Activated CD8-positive, alpha-beta memory T cell treated with anti-CD3 and anti-CD28 coated beads, Interleukin-2, amount 10 ng/mL, durations not matched to agents 7 days and 5 days (primary cell): ENCODE results near the gene CEP57. TPM values are rescaled to one million over a fixed set of nuclear protein-coding genes. Genes with fewer than 3 reads are reported as not detected.
"Not testable (repeated sequence)": the region's sequence is repeated elsewhere in the genome, so short reads cannot be mapped to it uniquely, and the experiment has no call there.

Experiments used
- ATAC-seq: fragments of 150-1000 bp; cut with Tn5 transposase; one replicate; pipeline ENCODE4 v1.10.0; 2021; ENCODE audit warnings: moderate library complexity
- CTCF ChIA-PET: fragments of 350-600 bp; sonication (Branson Sonifier 250); formaldehyde crosslinking; loops from one replicate; lab custom pipeline; 2021; ENCODE audit warnings: antibody characterized with exemption; lab: Charles Lee
- DNase-seq: peaks from one replicate; pipeline ENCODE4 v3.0.0-alpha.2; 2020
- H3K27ac Mint-ChIP-seq: one replicate; pipeline ENCODE4 v1.8.0; 2021; ENCODE audit warnings: mild to moderate bottlenecking, mixed read lengths
- H3K27me3 Mint-ChIP-seq: one replicate; pipeline ENCODE4 v1.8.0; 2021; ENCODE audit warnings: mixed read lengths
- H3K36me3 Mint-ChIP-seq: one replicate; pipeline ENCODE4 v1.8.0; 2021; ENCODE audit warnings: mild to moderate bottlenecking, mixed read lengths
- H3K4me1 Mint-ChIP-seq: one replicate; pipeline ENCODE4 v1.8.0; 2021; ENCODE audit warnings: mixed read lengths
- H3K4me3 Mint-ChIP-seq: one replicate; pipeline ENCODE4 v1.8.0; 2021; ENCODE audit warnings: mild to moderate bottlenecking, moderate library complexity, mixed read lengths
- H3K9me3 Mint-ChIP-seq: one replicate; pipeline ENCODE4 v1.8.0; 2022; ENCODE audit warnings: low read depth, mixed read lengths
- total RNA-seq, 2 experiments: library from RNA; stranded (reverse); gene quantifications; one replicate each; pipeline ENCODE4 v1.2.3, GENCODE V29; 2021

The CEP57 gene
- total RNA-seq, 2 experiments from 2014 or later, result 80.6 to 92.4 TPM

- H3K36me3 Mint-ChIP-seq, result peaks cover 7% of the 10 kb centered on the region
These were observed 59.0 kb downstream of the CEP57 start for GRCh38 chr11:95849087-95849825.

DNA sequence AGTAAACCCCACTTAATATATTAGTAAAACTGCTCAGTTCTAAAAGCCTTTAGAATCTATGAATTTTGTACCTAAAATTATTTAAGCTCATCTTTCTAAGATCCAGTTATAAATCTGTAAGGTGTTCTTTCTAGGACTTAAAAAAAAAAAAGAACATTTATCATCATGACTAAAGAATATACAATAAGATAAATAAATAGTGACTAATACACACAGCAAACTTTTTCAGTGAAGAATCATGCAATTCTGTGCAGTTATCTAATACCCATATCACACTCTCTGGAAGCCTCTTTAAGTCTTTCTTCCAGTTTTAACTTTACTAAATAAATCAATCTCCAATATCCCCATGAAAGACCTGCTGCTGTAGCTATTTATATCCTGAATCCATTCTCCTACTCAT, 59.8 kb downstream of the CEP57 start:
- H3K4me1 Mint-ChIP-seq, result no peaks in the 10 kb centered on the region
- no peak overlapping the region for H3K27ac Mint-ChIP-seq
- H3K4me3 Mint-ChIP-seq, result no peak overlapping the region
- H3K27me3 Mint-ChIP-seq, result no peaks in the 10 kb centered on the region
- CTCF ChIA-PET, result interaction anchor here (1.1 to 2.5 kb wide), 3 partner anchors 60 to 544 kb away, joined by 3 to 17 read pairs (median 11); partner anchors contain the start of genes CEP57, FAM76B and MAML2
- DNase-seq (no peak), ATAC-seq (no peak)
- no peaks in the 10 kb centered on the region for H3K9me3 Mint-ChIP-seq
- peaks cover 5% of the 10 kb centered on the region for H3K36me3 Mint-ChIP-seq

More at GRCh38 chr11:95849087-95849825, 59.0 kb downstream of the CEP57 start:
- no peaks in the 10 kb centered on the region for H3K9me3 Mint-ChIP-seq
- no peaks in the 10 kb centered on the region for H3K27me3 Mint-ChIP-seq
- ATAC-seq (no peak), DNase-seq (no peak)
- H3K27ac Mint-ChIP-seq, result no peak overlapping the region
- CTCF ChIA-PET, result interaction anchor here (1.0 to 2.5 kb wide), 5 partner anchors 13 to 545 kb away, joined by 3 to 17 read pairs (median 3); partner anchors contain the start of genes CEP57, FAM76B and MAML2
- H3K4me1 Mint-ChIP-seq, result no peaks in the 10 kb centered on the region
- H3K4me3 Mint-ChIP-seq, result no peak overlapping the region

GRCh38 chr11:95853138-95853537, 62.8 kb downstream of the CEP57 start:
- Mint-ChIP-seq H3K36me3 (peaks cover 13% of the 10 kb centered on the region), H3K27ac (no peak overlapping the region), H3K9me3 (no peaks in the 10 kb centered on the region), H3K4me3 (no peak overlapping the region), H3K27me3 (no peaks in the 10 kb centered on the region), H3K4me1 (no peaks in the 10 kb centered on the region)
- CTCF ChIA-PET, result no interaction called here
- ATAC-seq, result no peak
- DNase-seq, result no peak

- Mint-ChIP-seq H3K27me3 (no peaks in the 10 kb centered on the region), H3K4me3 (no peak overlapping the region), H3K4me1 (no peaks in the 10 kb centered on the region), H3K27ac (no peak overlapping the region), H3K9me3 (no peaks in the 10 kb centered on the region), H3K36me3 (peaks cover 15% of the 10 kb centered on the region)
- no peak for ATAC-seq
- DNase-seq, result no peak
- CTCF ChIA-PET, result no interaction called here
These were observed 63.6 kb downstream of the CEP57 start for GRCh38 chr11:95853862-95854261.

DNA sequence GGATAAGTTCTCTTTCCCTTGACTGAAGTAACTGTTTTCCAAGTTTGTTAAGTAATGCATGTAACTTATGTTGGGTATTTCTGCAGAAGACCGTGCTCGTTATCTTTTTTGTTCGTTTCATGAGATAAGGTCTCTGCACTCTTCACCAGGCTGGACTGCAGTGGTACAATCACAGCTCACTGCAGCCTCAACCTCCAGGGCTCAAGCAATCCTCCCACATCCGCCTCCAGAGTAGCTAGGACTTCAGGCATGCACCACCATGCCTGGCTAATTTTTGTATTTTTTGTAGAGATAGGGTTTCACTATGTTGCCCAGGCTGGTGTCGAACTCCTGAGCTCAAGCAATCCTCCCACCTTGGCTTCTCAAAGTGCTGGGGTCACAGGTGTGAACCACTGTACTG, 64.1 kb downstream of the CEP57 start:
- DNase-seq, H3K4me3 Mint-ChIP-seq, H3K27ac Mint-ChIP-seq, CTCF ChIA-PET, H3K27me3 Mint-ChIP-seq, H3K4me1 Mint-ChIP-seq, ATAC-seq, H3K9me3 Mint-ChIP-seq: not testable (repeated sequence)
- H3K36me3 Mint-ChIP-seq, result peaks cover 16% of the 10 kb centered on the region

- H3K27me3 Mint-ChIP-seq, H3K9me3 Mint-ChIP-seq, DNase-seq, H3K27ac Mint-ChIP-seq, CTCF ChIA-PET, H3K4me1 Mint-ChIP-seq, H3K4me3 Mint-ChIP-seq, ATAC-seq: not testable (repeated sequence)
- H3K36me3 Mint-ChIP-seq, result peaks cover 24% of the 10 kb centered on the region
These were observed 69.7 kb downstream of the CEP57 start for GRCh38 chr11:95860024-95860423.

DNA sequence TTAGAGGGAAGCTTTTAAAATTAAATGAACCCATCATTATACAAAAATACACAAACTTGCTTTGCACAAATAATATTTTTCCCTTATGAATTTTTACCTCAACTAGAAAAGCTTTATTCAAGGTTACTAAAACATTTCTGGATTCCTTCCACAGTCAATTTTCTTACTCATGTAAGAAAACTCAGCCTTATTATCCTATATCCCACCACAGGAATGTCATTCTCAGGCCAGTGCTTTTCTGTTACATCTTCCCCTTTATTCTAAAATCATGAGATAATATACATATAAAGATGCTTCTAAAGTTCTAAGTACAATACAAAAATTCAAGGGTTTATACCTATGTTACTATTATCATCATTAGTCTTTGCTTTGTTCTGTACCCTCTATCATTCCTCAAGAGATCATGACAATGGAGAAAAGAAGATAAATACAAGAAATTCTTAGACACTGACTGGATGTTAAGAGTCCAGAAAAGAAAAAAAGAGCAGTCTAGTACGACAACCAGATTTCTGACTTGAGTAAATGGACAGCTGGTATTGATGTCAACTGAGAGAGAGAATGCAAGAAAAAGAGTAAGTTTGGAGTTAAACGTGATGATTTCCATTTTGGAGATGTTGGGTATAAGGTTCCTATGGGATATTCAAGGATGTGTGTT, 73.3 kb downstream of the CEP57 start:
- Mint-ChIP-seq H3K4me1 (peaks cover 2% of the 10 kb centered on the region), H3K4me3 (no peak overlapping the region), H3K27ac (no peak overlapping the region), H3K36me3 (peaks cover 15% of the 10 kb centered on the region), H3K27me3 (no peaks in the 10 kb centered on the region), H3K9me3 (no peaks in the 10 kb centered on the region)
- no peak for DNase-seq
- CTCF ChIA-PET, result no interaction called here
- ATAC-seq, result no peak

DNA sequence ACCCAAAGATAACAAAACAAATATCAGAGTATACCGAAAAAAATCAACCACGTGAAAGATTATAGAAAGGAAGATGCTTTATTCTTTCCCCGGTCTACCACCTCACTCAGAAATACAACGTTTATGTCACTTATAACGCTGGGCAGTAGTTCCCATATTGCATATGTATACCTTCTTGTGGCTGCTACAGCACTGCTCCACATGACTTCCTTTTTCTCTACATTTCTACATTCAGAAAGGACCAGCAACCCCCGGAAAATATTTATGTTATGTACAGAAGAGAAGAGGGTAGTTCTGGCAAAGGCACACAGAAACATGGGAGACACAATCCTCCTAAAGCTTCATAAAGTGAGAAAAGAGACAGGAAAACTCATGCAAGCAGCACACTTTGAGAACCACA, 76.8 kb downstream of the CEP57 start:
- CTCF ChIA-PET, result no interaction called here
- H3K9me3 Mint-ChIP-seq, result no peaks in the 10 kb centered on the region
- H3K4me3 Mint-ChIP-seq, result no peak overlapping the region
- peaks cover 10% of the 10 kb centered on the region for H3K36me3 Mint-ChIP-seq
- ATAC-seq (no peak), DNase-seq (no peak)
- H3K27me3 Mint-ChIP-seq, result no peaks in the 10 kb centered on the region
- no peak overlapping the region for H3K27ac Mint-ChIP-seq
- H3K4me1 Mint-ChIP-seq, result no peaks in the 10 kb centered on the region

DNA sequence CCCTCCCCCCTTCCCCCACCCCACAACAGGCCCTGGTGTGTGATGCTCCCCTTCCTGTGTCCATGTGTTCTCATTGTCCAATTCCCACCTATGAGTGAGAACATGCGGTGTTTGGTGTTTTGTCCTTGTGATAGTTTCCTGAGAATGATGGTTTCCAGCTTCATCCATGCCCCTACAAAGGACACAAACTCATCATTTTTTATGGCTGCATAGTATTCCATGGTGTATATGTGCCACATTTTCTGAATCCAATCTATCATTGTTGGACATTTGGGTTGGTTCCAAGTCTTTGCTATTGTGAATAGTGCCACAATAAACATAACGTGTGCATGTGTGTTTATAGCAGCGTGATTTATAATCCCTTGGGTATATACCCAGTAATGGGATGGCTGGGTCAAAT, 80.6 kb downstream of the CEP57 start:
- H3K27ac Mint-ChIP-seq, H3K4me1 Mint-ChIP-seq, H3K36me3 Mint-ChIP-seq, ATAC-seq, DNase-seq, CTCF ChIA-PET, H3K27me3 Mint-ChIP-seq, H3K9me3 Mint-ChIP-seq, H3K4me3 Mint-ChIP-seq: not testable (repeated sequence)

GRCh38 chr11:95877291-95877690, 87.0 kb downstream of the CEP57 start:
- CTCF ChIA-PET, result no interaction called here
- ATAC-seq (no peak), DNase-seq (no peak)
- H3K27me3 Mint-ChIP-seq, result no peaks in the 10 kb centered on the region
- H3K27ac Mint-ChIP-seq, result no peak overlapping the region
- H3K9me3 Mint-ChIP-seq, result peaks cover 2% of the 10 kb centered on the region
- no peak overlapping the region for H3K4me3 Mint-ChIP-seq
- peaks cover 27% of the 10 kb centered on the region for H3K36me3 Mint-ChIP-seq
- H3K4me1 Mint-ChIP-seq, result peaks cover 3% of the 10 kb centered on the region

Other genes starting within 250 kb of the CEP57 start
- gene FAM76B, start 716 bp upstream of the CEP57 start, total RNA-seq, result 10 to 100 TPM; 50.4 to 51.3 TPM
- 10 to 100 TPM; 24.3 to 32.0 TPM for gene MTMR2, start 133.6 kb downstream of the CEP57 start, total RNA-seq